Right renal cortex interstitium (tissue), 3 donors: ENCODE data around the gene EXOC6. TPM values are rescaled to one million over a fixed set of nuclear protein-coding genes. Genes with fewer than 3 reads are reported as not detected.
"Not testable (repeated sequence)": the region's sequence is repeated elsewhere in the genome, so short reads cannot be mapped to it uniquely, and the experiment has no call there.

Source experiments
- DNase-seq, 3 donors: peaks; one replicate each; pipeline ENCODE4 v3.0.0-alpha.2; 2013; ENCODE audit warnings: low read depth in 3 of 3, low spot score in 2 of 3
- polyA plus RNA-seq, 3 donors: library from polyadenylated mRNA; unstranded; fragments of 120-200 nt; gene quantifications; one replicate each; pipeline ENCODE4 v1.2.1, GENCODE V29; 2013; ENCODE audit not compliant: insufficient read length in 3 of 3

Gene EXOC6
- polyA plus RNA-seq, 3 donors = 18.2 to 21.4 (median 20.7) TPM

DNA sequence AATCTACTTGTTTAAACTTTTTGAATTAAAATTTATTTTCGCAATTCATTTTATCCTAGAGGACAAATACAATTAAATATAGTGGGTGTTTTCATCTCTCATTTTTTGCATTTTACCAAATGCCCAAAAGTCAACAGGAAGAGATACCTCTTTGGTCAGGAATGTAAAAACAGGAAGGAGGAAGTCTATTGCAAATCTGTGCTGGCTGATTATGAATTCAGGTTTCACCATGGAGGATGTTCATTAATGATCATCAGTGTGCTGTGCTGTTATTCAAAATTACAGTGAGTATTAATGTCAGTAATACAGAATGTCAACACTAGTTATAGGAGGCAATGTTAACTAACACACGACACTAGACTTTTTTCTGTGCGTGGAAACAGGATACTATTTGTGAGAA lies 24.7 kb downstream of the EXOC6 start:
- DNase-seq = no peak

GRCh38 chr10:92876509-92877036 lies 28.3 kb downstream of the EXOC6 start:
- no peak for DNase-seq

DNA sequence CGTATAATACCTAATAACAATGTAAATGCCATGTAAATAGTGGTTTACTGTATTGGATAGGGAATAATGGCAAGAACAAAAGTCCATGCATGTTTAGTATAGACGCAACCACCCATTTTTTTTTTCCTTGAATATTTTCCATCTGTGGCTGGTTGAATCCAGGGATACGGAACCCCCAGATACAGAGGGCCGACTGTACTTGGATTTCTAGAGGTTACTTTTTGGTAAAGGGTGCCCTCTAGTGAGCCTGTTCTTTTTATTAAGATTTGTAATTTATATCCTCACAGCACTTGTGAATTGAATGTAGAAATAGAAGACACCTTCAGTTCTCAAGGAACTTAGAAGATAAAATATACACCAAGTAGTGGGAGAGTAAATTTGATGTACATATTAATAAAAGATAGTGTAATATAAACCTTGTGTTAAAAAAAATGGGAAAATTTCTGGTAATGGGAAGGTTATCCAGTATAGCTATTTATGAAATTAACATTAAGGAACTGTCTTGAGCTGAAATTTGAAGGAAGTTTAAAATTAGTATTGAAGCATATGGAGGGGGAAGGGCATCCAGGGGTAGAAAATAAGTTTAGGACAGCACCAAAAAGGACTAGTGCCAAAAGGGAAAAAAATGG lies 32.0 kb downstream of the EXOC6 start:
- peak in 2 of 3 donors; percentile 29 to 43 for DNase-seq

GRCh38 chr10:92880917-92881316 lies 32.6 kb downstream of the EXOC6 start:
- no peak for DNase-seq

DNA sequence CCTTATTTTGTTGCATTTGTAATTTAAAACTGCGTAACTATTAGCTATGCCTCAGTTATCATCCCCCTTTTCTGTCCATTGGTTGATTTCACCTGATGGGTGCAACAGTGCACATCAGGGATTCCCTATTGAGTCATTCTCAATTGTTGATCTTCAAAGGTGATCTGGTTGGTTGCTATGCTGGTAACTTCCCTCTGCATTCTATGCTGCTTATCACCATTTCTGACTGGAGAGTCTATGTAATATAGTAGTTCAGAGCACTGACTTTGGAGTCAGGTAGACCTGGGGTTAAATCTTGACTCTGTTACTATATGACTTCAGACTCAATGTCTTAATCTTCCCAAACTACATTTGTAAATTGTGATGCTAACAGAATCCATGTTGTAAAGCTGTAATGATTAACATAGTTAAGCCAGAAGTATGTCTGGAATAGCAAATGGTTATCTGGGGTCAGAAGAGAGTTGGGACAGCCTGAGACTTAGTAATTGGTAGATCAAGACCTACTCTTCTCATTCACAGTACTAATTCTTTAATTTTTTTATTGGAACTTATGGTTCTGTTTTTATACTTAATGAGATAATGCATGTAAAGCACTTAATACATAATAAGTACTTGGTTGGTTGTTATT lies 38.1 kb downstream of the EXOC6 start:
- DNase-seq = no peak

GRCh38 chr10:92890471-92890870 lies 42.2 kb downstream of the EXOC6 start:
- no peak for DNase-seq

GRCh38 chr10:92891885-92892690 lies 43.8 kb downstream of the EXOC6 start:
- no peak for DNase-seq

DNA sequence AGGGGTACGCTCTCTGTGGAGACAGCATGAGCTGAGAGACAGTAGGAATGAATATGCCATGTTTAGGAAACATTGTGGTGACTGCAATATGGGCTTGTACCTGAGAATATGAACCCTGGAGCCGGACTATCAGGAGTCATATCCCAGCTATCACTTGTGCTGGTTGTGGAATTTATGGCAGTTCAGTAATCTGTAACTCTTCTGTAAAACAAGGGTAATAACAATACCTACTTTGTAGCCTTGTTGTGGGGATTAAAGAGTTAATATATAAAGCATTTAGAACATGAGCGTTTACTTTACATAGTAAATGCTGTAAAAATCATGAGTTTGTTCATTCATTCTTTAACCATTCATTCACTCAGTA lies 44.4 kb downstream of the EXOC6 start:
- no peak for DNase-seq

- DNase-seq = no peak
Measured at GRCh38 chr10:92894081-92894655, 45.8 kb downstream of the EXOC6 start.

DNA sequence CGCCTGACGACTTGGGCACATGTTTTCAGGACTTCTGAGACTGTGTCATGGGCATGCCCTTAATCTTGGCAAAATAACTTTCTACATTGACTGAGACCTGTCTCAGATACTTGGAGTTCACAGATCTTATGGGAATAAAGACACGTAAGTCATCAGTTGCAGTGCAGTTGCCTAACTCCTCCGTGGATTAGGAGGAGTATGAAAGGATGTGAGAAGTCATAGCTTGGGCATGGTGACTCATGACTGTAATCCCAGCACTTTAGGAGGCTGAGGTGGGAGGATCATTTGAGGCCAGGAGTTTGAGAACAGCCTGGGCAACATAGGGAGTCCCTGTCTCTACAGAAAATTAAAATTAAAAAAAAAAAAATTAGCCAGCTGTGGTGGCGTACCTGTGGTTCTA lies 49.6 kb downstream of the EXOC6 start:
- no peak for DNase-seq

DNA sequence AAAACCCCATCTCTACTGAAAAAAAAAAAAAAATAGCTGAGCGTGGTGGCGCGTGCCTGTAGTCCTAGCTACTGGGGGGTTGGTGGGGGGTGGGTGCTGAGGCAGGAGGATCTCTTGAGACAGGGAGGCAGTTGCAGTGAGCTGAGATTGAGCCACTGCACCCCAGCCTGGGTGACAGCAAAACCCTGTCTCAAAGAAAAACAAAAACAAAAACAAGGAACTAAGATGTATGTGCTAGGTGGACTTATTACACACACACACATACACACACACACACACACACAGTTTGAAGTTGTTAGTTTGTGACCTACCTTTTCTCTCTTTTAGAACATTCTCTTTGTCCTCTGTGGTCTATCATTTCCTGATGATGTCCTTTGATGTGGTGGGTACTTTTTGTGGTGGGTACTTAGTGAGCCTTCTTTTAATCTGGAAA lies 53.5 kb downstream of the EXOC6 start:
- no peak for DNase-seq

- DNase-seq = no peak
Measured at GRCh38 chr10:92903633-92904032, 55.3 kb downstream of the EXOC6 start.

- DNase-seq = no peak
Measured at GRCh38 chr10:92907280-92907679, 59.0 kb downstream of the EXOC6 start.

- DNase-seq = not testable (repeated sequence)
Measured at GRCh38 chr10:92912631-92913030, 64.3 kb downstream of the EXOC6 start.

GRCh38 chr10:92913973-92914372 lies 65.7 kb downstream of the EXOC6 start:
- no peak for DNase-seq

DNA sequence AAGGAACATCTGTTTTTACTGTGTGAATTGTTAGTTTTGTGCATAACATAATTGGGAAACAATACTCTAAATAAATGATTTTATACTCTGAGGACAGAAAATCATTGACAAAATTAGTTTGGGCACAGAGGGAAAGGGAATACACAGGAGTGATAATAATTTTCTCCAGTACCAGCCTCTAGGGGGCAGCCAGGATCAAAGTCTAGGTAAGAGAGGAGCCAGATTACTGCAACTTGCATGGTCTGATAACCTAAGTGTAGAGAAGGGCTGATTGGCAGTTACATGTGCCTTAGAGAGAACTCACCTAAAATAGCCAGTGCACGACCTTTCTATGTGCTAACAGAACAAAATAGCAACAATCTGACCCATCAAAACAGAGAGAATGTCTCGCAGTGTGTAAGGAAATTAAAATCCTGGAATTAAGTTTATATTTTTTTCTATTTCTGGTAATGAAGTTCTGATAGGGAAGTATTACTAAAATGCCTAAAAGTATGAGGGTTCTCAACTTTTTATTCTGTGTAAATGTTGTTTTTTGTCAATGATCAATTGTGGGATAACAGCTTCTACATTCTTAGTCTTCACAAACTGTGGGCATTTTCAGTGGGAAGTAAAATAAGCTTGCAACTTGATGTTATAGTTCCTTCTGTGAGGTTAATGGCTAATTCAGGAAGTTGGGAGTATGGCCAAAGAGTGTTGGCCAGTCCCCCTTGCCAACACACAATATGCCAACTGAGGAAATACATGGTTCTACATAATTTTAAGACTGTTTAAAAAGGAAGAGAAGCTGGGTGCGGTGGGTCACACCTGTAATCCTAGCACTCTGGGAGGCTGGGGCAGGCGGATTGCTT lies 66.4 kb downstream of the EXOC6 start:
- peak in 1 of 3 donors; percentile 24 for DNase-seq

DNA sequence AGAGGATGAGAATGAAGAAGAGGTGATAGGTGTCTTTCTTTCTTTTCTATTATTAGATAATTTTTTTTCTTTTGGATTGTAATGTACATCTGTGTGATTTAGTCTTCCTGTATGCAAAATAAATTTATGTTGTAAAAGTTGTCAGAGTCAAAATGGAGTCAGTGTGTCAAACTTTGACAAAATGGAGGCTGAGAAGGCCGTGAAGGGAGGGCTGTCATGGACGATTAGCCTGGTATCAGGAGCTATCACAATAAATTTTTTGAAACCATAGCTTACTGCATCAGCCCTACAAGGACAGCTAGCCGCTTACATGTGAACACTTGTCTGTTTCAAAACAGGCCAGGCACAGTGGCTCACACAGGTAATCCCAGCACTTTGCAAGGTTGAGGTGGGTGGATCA lies 67.6 kb downstream of the EXOC6 start:
- no peak for DNase-seq

DNA sequence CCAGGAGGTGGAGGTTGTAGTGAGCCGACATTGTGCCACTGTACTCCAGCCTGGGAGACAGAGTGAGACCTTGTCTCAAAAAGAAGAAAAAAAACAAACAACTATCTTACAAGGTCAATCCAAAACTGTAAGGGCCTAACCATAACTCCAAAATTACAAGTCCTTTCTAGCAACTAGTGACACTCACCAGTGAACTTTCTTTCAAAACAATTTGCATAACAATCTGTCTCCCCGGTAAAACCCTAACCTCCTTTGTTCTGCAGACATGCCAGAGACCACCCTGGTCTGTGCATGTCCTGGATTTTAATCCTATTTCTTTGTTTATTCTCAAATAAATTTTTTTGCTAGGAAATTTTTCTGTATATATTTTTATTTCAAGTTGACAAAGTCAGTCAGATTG lies 68.1 kb downstream of the EXOC6 start:
- DNase-seq = no peak

DNA sequence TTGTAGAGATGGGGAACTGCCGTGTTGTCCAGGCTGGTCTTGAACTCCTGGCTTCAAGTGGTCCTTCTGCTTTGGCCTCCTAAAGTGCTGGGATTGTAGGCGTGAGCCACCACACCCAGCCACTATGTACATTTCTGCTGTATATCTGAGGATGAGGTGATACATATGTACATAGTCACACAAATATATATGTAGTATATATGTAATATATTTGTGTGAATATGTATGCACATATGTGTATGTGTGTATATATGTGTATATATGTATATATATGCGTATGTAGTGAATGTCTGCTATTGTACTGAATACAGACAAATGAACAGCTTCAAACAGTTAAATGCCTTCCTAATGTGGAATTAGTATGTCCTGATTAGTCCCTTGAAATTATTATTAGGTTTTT lies 70.3 kb downstream of the EXOC6 start:
- DNase-seq = no peak

GRCh38 chr10:92920866-92921265 lies 72.5 kb downstream of the EXOC6 start:
- no peak for DNase-seq
